GM12878 (cell line): ENCODE measurements around the gene OSGEP. TPM values are rescaled to one million over a fixed set of nuclear protein-coding genes. Genes with fewer than 3 reads are reported as not detected.

Experiments used
- ATAC-seq: fragments of 200-7000 bp; cut with Tn5 transposase; 3 replicates; pipeline ENCODE4 v1.9.1; 2020; ENCODE audit warnings: mild to moderate bottlenecking, moderate library complexity
- BruUV-seq: library from RNA; stranded (reverse); fragments of 400-500 nt; replicated peaks from 2 replicates; lab custom pipeline; 2021; lab: Mats Ljungman, UMichigan
- CTCF ChIA-PET: fragments of 300-600 bp; sonication (Branson Sonifier 250); formaldehyde crosslinking; extraction: SDS; loops from one replicate; lab custom pipeline; 2021; ENCODE audit warnings: inconsistent platforms; lab: Yijun Ruan, JAX
- POLR2A ChIA-PET: fragments of 350-600 bp; formaldehyde crosslinking; extraction: SDS; loops from one replicate; lab custom pipeline; 2021; ENCODE audit warnings: inconsistent platforms; lab: Charles Lee
- RAD21 ChIA-PET: fragments of 300-600 bp; sonication (Branson Sonifier 250); formaldehyde crosslinking; loops from one replicate; lab custom pipeline; 2023; ENCODE audit warnings: antibody characterized with exemption; ENCODE audit not compliant: unreplicated experiment; lab: Charles Lee
- SMC1A ChIA-PET: fragments of 300-600 bp; sonication (Branson Sonifier 250); formaldehyde crosslinking; loops from one replicate; lab custom pipeline; 2023; ENCODE audit not compliant: unreplicated experiment, uncharacterized antibody; lab: Charles Lee
- DNase-seq: peaks from one replicate; pipeline ENCODE4 v3.0.0-alpha.2; 2011; ENCODE audit warnings: low read depth, low spot score
- FAIRE-seq: peaks from 3 replicates; lab custom pipeline; 2011; peaks lifted over from hg19 to GRCh38; lab: Jason Lieb, UNC
- H2AFZ ChIP-seq: 2 replicates; pipeline ENCODE4 v1.6.0; 2011; ENCODE audit warnings: low read depth, low read length, control low read depth; ENCODE audit not compliant: control insufficient read depth
- H3K27ac ChIP-seq: 2 replicates; pipeline ENCODE4 v1.5.1; 2011; ENCODE audit warnings: control low read depth; ENCODE audit not compliant: control insufficient read depth, insufficient read depth
- H3K27me3 ChIP-seq, 2 experiments: replicated peaks in 1 of 2; 2 replicates each; pipeline versions ENCODE4 v1.6.0 to v1.6.1; 2011; ENCODE audit warnings: low read length in 1 of 2; ENCODE audit not compliant: control insufficient read depth in 2 of 2, insufficient read depth in 2 of 2
- H3K36me3 ChIP-seq, 2 experiments: 2 replicates each; pipeline ENCODE4 v1.5.1; 2011; ENCODE audit warnings: low read length in 1 of 2; ENCODE audit not compliant: control insufficient read depth in 2 of 2, insufficient read depth in 2 of 2
- H3K4me1 ChIP-seq: 2 replicates; pipeline ENCODE4 v1.6.1; 2011; ENCODE audit warnings: mild to moderate bottlenecking, low read length, moderate library complexity, mixed read lengths; ENCODE audit not compliant: control insufficient read depth, insufficient read depth
- H3K4me2 ChIP-seq: 2 replicates; pipeline ENCODE4 v1.6.0; 2011; ENCODE audit warnings: control low read depth; ENCODE audit not compliant: control insufficient read depth, insufficient read depth
- H3K4me3 ChIP-seq: fragments of 200-600 bp; sonication (generic); 2 replicates; pipeline ENCODE4 v1.5.1; 2016
- H3K79me2 ChIP-seq: 2 replicates; pipeline ENCODE4 v1.6.0; 2011; ENCODE audit warnings: low read length; ENCODE audit not compliant: control insufficient read depth, insufficient read depth
- H3K9ac ChIP-seq: 2 replicates; pipeline ENCODE4 v1.8.0; 2011; ENCODE audit warnings: low read length, control low read depth, mixed read lengths; ENCODE audit not compliant: control insufficient read depth, insufficient read depth
- H3K9me3 ChIP-seq: replicated peaks from 3 replicates; pipeline ENCODE4 v1.5.1; 2011; ENCODE audit warnings: mild to moderate bottlenecking, low read length; ENCODE audit not compliant: control insufficient read depth, insufficient read depth
- H4K20me1 ChIP-seq: 2 replicates; pipeline ENCODE4 v1.6.0; 2011; ENCODE audit not compliant: control insufficient read depth, insufficient read depth
- BCL3 ChIP-seq: IDR thresholded peaks from 2 replicates; pipeline ENCODE4 v1.6.1; 2011; ENCODE audit warnings: borderline replicate concordance, low read depth, mild to moderate bottlenecking, moderate library complexity, low read length; ENCODE audit not compliant: insufficient read depth, poor library complexity, severe bottlenecking
- CBX5 ChIP-seq: sonication (generic); IDR thresholded peaks from 2 replicates; pipeline ENCODE4 v1.6.1; 2016; ENCODE audit warnings: low read depth, moderate library complexity, mild to moderate bottlenecking, inconsistent platforms
- EZH2 ChIP-seq: IDR thresholded peaks from 2 replicates; pipeline ENCODE4 v1.6.1; 2012; ENCODE audit warnings: low read depth, mild to moderate bottlenecking, control low read depth, inconsistent platforms, low read length, borderline replicate concordance; ENCODE audit not compliant: control insufficient read depth
- FOXM1 ChIP-seq: IDR thresholded peaks from 2 replicates; pipeline ENCODE4 v1.6.1; 2012; ENCODE audit warnings: low read depth, mild to moderate bottlenecking, inconsistent platforms, low read length, moderate library complexity
- GATAD2B ChIP-seq: fragments of 450-650 bp; conservative IDR thresholded peaks from 2 replicates; pipeline ENCODE4 v1.6.1; 2017; ENCODE audit warnings: low read depth, mild to moderate bottlenecking, moderate library complexity
- HDAC2 ChIP-seq: fragments of 200-600 bp; sonication (generic); IDR thresholded peaks from 2 replicates; pipeline ENCODE4 v1.6.1; 2017
- MTA3 ChIP-seq: IDR thresholded peaks from 2 replicates; pipeline ENCODE4 v1.6.1; 2012; ENCODE audit warnings: low read length, inconsistent platforms, borderline replicate concordance
- NR2C1 ChIP-seq: fragments of 450-650 bp; IDR thresholded peaks from 2 replicates; pipeline ENCODE4 v1.6.1; 2017; ENCODE audit warnings: antibody characterized with exemption, mild to moderate bottlenecking, moderate library complexity
- TCF12 ChIP-seq: IDR thresholded peaks from 2 replicates; pipeline ENCODE4 v1.6.1; 2011; ENCODE audit warnings: low read depth, mild to moderate bottlenecking, low read length
- ZNF274 ChIP-seq: IDR thresholded peaks from one replicate; pipeline ENCODE4 v1.8.0; 2011; ENCODE audit not compliant: insufficient read length, insufficient read depth
- WGBS: methylation state at CpG from one replicate; pipeline ENCODE4 v1.1.6; 2016; ENCODE audit warnings: low lambda C conversion rate; ENCODE audit not compliant: insufficient replicate concordance, insufficient coverage; ENCODE audit errors: missing lambda C conversion rate; 5-methylcytosine and 5-hydroxymethylcytosine counted together
- in situ Hi-C: fragments of 300-500 bp; cut with MboI; formaldehyde crosslinking; loops from 9 replicates; pipeline ENCODE4 v1.14.3; 2018; ENCODE audit warnings: mixed read lengths
- intact Hi-C: fragments of 100-400 bp; cut with micrococcal nuclease; formaldehyde crosslinking; loops from one replicate; pipeline ENCODE4 v1.14.2; 2022; ENCODE audit not compliant: unreplicated experiment
- polyA plus RNA-seq, 11 experiments: library from polyadenylated mRNA; depleted of rRNA in 4 of 11; unstranded in 6 of 11; stranded (reverse) in 5 of 11; fragments of >200 nt; fragmentation: Nextera tagmentation in 4 of 11; fragmentation: Illumina TruSeq in 1 of 11; extraction: Ambion mirVana in 4 of 11; extraction: Trizol in 1 of 11; gene quantifications; 1 replicate in 1 of 11; 2 replicates in 10 of 11; pipeline versions ENCODE4 v1.2.1 to v1.2.3, GENCODE V29; 2011 to 2016; ENCODE audit warnings: inconsistent platforms in 2 of 11, missing spikeins in 2 of 11, low read depth in 1 of 11
- total RNA-seq, 4 experiments: library from RNA; depleted of rRNA in 3 of 4; stranded (reverse); fragments of >200 nt in 3 of 4; fragmentation: Illumina TruSeq in 1 of 4; extraction: Trizol in 1 of 4; gene quantifications; 2 replicates each; pipeline versions ENCODE4 v1.2.1 to v1.2.3, GENCODE V29; 2013 to 2021
- TF ChIP-seq, protein P1 (sequence below): IDR thresholded peaks from 2 replicates; pipeline ENCODE4 v1.6.1; 2012; ENCODE audit warnings: mild to moderate bottlenecking, low read depth, low read length
- TF ChIP-seq, protein P2 (sequence below): fragments of 450-650 bp; IDR thresholded peaks from 2 replicates; pipeline ENCODE4 v1.6.1; 2017; ENCODE audit warnings: mild to moderate bottlenecking, moderate library complexity

The OSGEP gene
- total and polyA plus RNA-seq, 10 of the 15 experiments (the other 5 are each of a cell fraction or from before 2014, with no cell fraction given): 47.8 to 88.9 (median 52.8) TPM

DNA sequence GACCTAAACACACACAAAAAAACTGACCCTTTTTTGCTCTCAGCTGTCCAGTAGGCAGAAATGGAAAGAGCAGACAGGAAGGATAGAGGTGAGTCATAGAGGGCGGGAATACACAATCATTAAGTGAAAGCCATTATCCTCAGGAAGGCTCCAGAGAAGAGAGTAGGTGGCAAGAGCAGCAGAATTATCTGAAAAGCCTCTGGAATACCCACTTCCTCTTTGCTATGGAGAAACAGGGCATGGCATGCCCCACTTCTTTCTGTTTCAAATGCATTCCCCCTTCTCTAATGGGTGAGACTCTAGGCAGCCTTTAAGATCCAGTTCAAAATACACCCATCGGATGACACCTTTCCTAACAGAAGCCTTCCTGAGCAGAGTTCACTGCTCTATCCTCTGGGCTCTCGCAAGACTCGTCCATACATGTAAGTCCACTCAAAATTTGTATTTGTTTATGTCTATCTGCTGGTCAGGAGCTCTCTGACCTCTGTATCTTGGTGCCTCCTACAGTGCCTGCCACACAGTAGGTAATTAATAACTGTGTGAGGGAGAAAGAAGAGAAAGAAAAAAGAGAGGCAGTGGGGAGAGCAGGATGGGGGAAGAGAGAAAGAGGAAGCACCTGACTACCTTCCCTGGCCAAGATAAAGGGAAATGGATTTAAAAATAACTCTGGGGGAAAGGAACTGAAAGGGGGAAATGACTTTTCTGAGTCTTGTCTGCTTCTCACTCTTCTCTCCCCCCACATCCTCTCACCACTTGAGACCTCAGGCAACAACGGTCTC lies 27.2 kb downstream of the OSGEP start (continued):
- TF ChIP-seq BCL3: peak; percentile 54

- no peak overlapping the region for H3K9ac ChIP-seq
- H4K20me1 ChIP-seq: no peaks in the 10 kb centered on the region
- H3K4me2 ChIP-seq: no peak overlapping the region
- FAIRE-seq (no peak), ATAC-seq (no peak), DNase-seq (no peak)
- H3K27me3 ChIP-seq: no peaks in the 10 kb centered on the region
- peaks cover 18% of the 10 kb centered on the region for H3K4me1 ChIP-seq
- no peaks in the 10 kb centered on the region for H3K79me2 ChIP-seq
- ChIA-PET SMC1A (interaction anchor here (1.1 to 2.7 kb wide), 3 partner anchors 10 to 259 kb away, joined by 3 to 18 read pairs (median 3); partner anchors contain the start of gene TEP1), CTCF (interaction anchor here (0.5 to 8.6 kb wide), 6 partner anchors 10 to 184 kb away, joined by 3 to 70 read pairs (median 3); no protein-coding TSS in a partner anchor), POLR2A (interaction anchor here (0.9 to 1.6 kb wide), 3 partner anchors 9 to 30 kb away, joined by 3 to 6 read pairs (median 4); partner anchors contain the start of genes APEX1 and OSGEP), RAD21 (interaction anchor here (0.9 to 1.2 kb wide), 3 partner anchors 9 to 37 kb away, joined by 3 to 4 read pairs (median 3); partner anchors contain the start of gene PIP4P1)
- H3K36me3 ChIP-seq: no peaks in the 10 kb centered on the region
- 50% methylated on average over 2 of the region's 2 CpGs for WGBS
- no TSS peak for BruUV-seq
- no peaks in the 10 kb centered on the region for H3K9me3 ChIP-seq
- intact Hi-C loops: no loop called here
- in situ Hi-C loops: no loop called here
- H3K27ac ChIP-seq: no peak overlapping the region
- H3K4me3 ChIP-seq: no peak overlapping the region
- no peak overlapping the region for H2AFZ ChIP-seq
- TF ChIP-seq HDAC2: no peak
- TF ChIP-seq GATAD2B: no peak
- TF ChIP-seq TCF12: no peak
- TF ChIP-seq, protein P1, sequence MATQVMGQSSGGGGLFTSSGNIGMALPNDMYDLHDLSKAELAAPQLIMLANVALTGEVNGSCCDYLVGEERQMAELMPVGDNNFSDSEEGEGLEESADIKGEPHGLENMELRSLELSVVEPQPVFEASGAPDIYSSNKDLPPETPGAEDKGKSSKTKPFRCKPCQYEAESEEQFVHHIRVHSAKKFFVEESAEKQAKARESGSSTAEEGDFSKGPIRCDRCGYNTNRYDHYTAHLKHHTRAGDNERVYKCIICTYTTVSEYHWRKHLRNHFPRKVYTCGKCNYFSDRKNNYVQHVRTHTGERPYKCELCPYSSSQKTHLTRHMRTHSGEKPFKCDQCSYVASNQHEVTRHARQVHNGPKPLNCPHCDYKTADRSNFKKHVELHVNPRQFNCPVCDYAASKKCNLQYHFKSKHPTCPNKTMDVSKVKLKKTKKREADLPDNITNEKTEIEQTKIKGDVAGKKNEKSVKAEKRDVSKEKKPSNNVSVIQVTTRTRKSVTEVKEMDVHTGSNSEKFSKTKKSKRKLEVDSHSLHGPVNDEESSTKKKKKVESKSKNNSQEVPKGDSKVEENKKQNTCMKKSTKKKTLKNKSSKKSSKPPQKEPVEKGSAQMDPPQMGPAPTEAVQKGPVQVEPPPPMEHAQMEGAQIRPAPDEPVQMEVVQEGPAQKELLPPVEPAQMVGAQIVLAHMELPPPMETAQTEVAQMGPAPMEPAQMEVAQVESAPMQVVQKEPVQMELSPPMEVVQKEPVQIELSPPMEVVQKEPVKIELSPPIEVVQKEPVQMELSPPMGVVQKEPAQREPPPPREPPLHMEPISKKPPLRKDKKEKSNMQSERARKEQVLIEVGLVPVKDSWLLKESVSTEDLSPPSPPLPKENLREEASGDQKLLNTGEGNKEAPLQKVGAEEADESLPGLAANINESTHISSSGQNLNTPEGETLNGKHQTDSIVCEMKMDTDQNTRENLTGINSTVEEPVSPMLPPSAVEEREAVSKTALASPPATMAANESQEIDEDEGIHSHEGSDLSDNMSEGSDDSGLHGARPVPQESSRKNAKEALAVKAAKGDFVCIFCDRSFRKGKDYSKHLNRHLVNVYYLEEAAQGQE: no peak
- no peak for TF ChIP-seq NR2C1
- TF ChIP-seq EZH2: no peak
- TF ChIP-seq, protein P2, sequence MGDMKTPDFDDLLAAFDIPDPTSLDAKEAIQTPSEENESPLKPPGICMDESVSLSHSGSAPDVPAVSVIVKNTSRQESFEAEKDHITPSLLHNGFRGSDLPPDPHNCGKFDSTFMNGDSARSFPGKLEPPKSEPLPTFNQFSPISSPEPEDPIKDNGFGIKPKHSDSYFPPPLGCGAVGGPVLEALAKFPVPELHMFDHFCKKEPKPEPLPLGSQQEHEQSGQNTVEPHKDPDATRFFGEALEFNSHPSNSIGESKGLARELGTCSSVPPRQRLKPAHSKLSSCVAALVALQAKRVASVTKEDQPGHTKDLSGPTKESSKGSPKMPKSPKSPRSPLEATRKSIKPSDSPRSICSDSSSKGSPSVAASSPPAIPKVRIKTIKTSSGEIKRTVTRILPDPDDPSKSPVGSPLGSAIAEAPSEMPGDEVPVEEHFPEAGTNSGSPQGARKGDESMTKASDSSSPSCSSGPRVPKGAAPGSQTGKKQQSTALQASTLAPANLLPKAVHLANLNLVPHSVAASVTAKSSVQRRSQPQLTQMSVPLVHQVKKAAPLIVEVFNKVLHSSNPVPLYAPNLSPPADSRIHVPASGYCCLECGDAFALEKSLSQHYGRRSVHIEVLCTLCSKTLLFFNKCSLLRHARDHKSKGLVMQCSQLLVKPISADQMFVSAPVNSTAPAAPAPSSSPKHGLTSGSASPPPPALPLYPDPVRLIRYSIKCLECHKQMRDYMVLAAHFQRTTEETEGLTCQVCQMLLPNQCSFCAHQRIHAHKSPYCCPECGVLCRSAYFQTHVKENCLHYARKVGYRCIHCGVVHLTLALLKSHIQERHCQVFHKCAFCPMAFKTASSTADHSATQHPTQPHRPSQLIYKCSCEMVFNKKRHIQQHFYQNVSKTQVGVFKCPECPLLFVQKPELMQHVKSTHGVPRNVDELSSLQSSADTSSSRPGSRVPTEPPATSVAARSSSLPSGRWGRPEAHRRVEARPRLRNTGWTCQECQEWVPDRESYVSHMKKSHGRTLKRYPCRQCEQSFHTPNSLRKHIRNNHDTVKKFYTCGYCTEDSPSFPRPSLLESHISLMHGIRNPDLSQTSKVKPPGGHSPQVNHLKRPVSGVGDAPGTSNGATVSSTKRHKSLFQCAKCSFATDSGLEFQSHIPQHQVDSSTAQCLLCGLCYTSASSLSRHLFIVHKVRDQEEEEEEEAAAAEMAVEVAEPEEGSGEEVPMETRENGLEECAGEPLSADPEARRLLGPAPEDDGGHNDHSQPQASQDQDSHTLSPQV: no peak
- TF ChIP-seq FOXM1: no peak
- TF ChIP-seq MTA3: no peak
- no peak for TF ChIP-seq CBX5
- TF ChIP-seq ZNF274: no peak
Observed at GRCh38 chr14:20424851-20425250, 29.8 kb downstream of the OSGEP start.
